HUES6 (cell line): ENCODE measurements around the gene CRHR2.

ENCODE experiments used
- H3K27ac ChIP-seq: 2 replicates; pipeline ENCODE4 v1.7.0; 2013; ENCODE audit warnings: low read depth, mild to moderate bottlenecking, low read length, inconsistent platforms
- H3K27me3 ChIP-seq: 2 replicates; pipeline ENCODE4 v1.6.1; 2013; ENCODE audit warnings: low read length; ENCODE audit not compliant: control insufficient read depth, insufficient read depth
- H3K36me3 ChIP-seq: 2 replicates; pipeline ENCODE4 v1.6.1; 2013; ENCODE audit warnings: low read length; ENCODE audit not compliant: control insufficient read depth, insufficient read depth
- H3K4me1 ChIP-seq: 2 replicates; pipeline ENCODE4 v1.6.1; 2013; ENCODE audit warnings: low read length; ENCODE audit not compliant: control insufficient read depth, insufficient read depth
- H3K4me3 ChIP-seq: 2 replicates; pipeline ENCODE4 v1.5.1; 2013; ENCODE audit warnings: low read depth, low read length
- H3K9ac ChIP-seq: one replicate; pipeline ENCODE4 v1.6.1; 2013; ENCODE audit warnings: mild to moderate bottlenecking, low read length
- H3K9me3 ChIP-seq: 2 replicates; pipeline ENCODE4 v1.6.1; 2013; ENCODE audit warnings: low read depth, low read length; ENCODE audit not compliant: control insufficient read depth, insufficient read depth

CRHR2 gene

GRCh38 chr7:30654296-30655090, 27.8 kb downstream of the CRHR2 start:
- no peak overlapping the region for H3K27ac ChIP-seq
- no peaks in the 10 kb centered on the region for H3K9me3 ChIP-seq
- no peaks in the 10 kb centered on the region for H3K4me1 ChIP-seq
- no peak overlapping the region for H3K9ac ChIP-seq
- H3K4me3 ChIP-seq: no peak overlapping the region
- no peaks in the 10 kb centered on the region for H3K27me3 ChIP-seq
- peaks cover 3% of the 10 kb centered on the region; the same call in 1 of the 2 replicates for H3K36me3 ChIP-seq

GRCh38 chr7:30652698-30653641, 29.3 kb downstream of the CRHR2 start:
- no peaks in the 10 kb centered on the region for H3K9me3 ChIP-seq
- H3K36me3 ChIP-seq: 0 out of 2 replicates have a peak, but pooled peaks cover 3% of the 10 kb centered on the region
- H3K9ac ChIP-seq: no peak overlapping the region
- no peaks in the 10 kb centered on the region for H3K27me3 ChIP-seq
- no peak overlapping the region for H3K27ac ChIP-seq
- no peaks in the 10 kb centered on the region for H3K4me1 ChIP-seq
- H3K4me3 ChIP-seq: no peak overlapping the region

GRCh38 chr7:30652132-30652531, 30.1 kb downstream of the CRHR2 start:
- Histone ChIP-seq H3K27me3 (no peaks in the 10 kb centered on the region), H3K36me3 (0 out of 2 replicates have a peak, but pooled peaks cover 3% of the 10 kb centered on the region), H3K9ac (no peak overlapping the region), H3K27ac (no peak overlapping the region), H3K9me3 (no peaks in the 10 kb centered on the region), H3K4me1 (no peaks in the 10 kb centered on the region), H3K4me3 (no peak overlapping the region)

- no peak overlapping the region for H3K4me3 ChIP-seq
- no peak overlapping the region for H3K9ac ChIP-seq
- no peak overlapping the region for H3K27ac ChIP-seq
- H3K36me3 ChIP-seq: peaks cover 11% of the 10 kb centered on the region
- no peaks in the 10 kb centered on the region for H3K9me3 ChIP-seq
- no peaks in the 10 kb centered on the region for H3K27me3 ChIP-seq
- H3K4me1 ChIP-seq: no peaks in the 10 kb centered on the region
These were observed 31.8 kb downstream of the CRHR2 start for GRCh38 chr7:30650421-30650808.

- no peaks in the 10 kb centered on the region for H3K4me1 ChIP-seq
- no peaks in the 10 kb centered on the region for H3K27me3 ChIP-seq
- no peak overlapping the region for H3K27ac ChIP-seq
- no peaks in the 10 kb centered on the region for H3K9me3 ChIP-seq
- H3K36me3 ChIP-seq: peaks cover 16% of the 10 kb centered on the region
- no peak overlapping the region for H3K4me3 ChIP-seq
- H3K9ac ChIP-seq: no peak overlapping the region
These were observed 32.4 kb downstream of the CRHR2 start for GRCh38 chr7:30649717-30650420.

- Histone ChIP-seq H3K36me3 (peaks cover 13% of the 10 kb centered on the region), H3K27me3 (no peaks in the 10 kb centered on the region), H3K27ac (no peak overlapping the region), H3K4me3 (no peak overlapping the region), H3K9me3 (no peaks in the 10 kb centered on the region), H3K9ac (no peak overlapping the region), H3K4me1 (0 out of 2 replicates have a peak, but pooled peaks cover 4% of the 10 kb centered on the region)
These were observed 33.3 kb downstream of the CRHR2 start for GRCh38 chr7:30648744-30649540.

- no peak overlapping the region for H3K27ac ChIP-seq
These were observed 34.5 kb downstream of the CRHR2 start for GRCh38 chr7:30647589-30648364.

GRCh38 chr7:30646154-30646553, 36.1 kb downstream of the CRHR2 start:
- H3K9me3 ChIP-seq: no peaks in the 10 kb centered on the region
- no peak overlapping the region for H3K9ac ChIP-seq
- H3K4me3 ChIP-seq: no peak overlapping the region
- peaks cover 13% of the 10 kb centered on the region for H3K36me3 ChIP-seq
- no peak overlapping the region for H3K27ac ChIP-seq
- H3K4me1 ChIP-seq: peaks cover 16% of the 10 kb centered on the region
- no peaks in the 10 kb centered on the region for H3K27me3 ChIP-seq

More at GRCh38 chr7:30647589-30648364, 34.5 kb downstream of the CRHR2 start:
- no peaks in the 10 kb centered on the region for H3K9me3 ChIP-seq
- no peaks in the 10 kb centered on the region for H3K27me3 ChIP-seq
- H3K36me3 ChIP-seq: peaks cover 13% of the 10 kb centered on the region
- H3K4me3 ChIP-seq: no peak overlapping the region
- H3K9ac ChIP-seq: no peak overlapping the region
- H3K4me1 ChIP-seq: peaks cover 15% of the 10 kb centered on the region

GRCh38 chr7:30645661-30646060, 36.6 kb downstream of the CRHR2 start:
- H3K4me1 ChIP-seq: peaks cover 16% of the 10 kb centered on the region
- H3K27ac ChIP-seq: no peak overlapping the region
- H3K9me3 ChIP-seq: no peaks in the 10 kb centered on the region
- peaks cover 13% of the 10 kb centered on the region for H3K36me3 ChIP-seq
- no peaks in the 10 kb centered on the region for H3K27me3 ChIP-seq
- no peak overlapping the region for H3K4me3 ChIP-seq
- H3K9ac ChIP-seq: no peak overlapping the region
